Hematopoietic multipotent progenitor cell treated with erythropoietin and hydrocortisone succinate and interleukin-3 and kit ligand, for 15 days (in vitro differentiated cells): ENCODE measurements around the gene NOXA1.

Experiments used
- DNase-seq: peaks from one replicate; pipeline ENCODE4 v3.0.0-alpha.2; 2015; ENCODE audit warnings: low spot score

Gene NOXA1

DNA sequence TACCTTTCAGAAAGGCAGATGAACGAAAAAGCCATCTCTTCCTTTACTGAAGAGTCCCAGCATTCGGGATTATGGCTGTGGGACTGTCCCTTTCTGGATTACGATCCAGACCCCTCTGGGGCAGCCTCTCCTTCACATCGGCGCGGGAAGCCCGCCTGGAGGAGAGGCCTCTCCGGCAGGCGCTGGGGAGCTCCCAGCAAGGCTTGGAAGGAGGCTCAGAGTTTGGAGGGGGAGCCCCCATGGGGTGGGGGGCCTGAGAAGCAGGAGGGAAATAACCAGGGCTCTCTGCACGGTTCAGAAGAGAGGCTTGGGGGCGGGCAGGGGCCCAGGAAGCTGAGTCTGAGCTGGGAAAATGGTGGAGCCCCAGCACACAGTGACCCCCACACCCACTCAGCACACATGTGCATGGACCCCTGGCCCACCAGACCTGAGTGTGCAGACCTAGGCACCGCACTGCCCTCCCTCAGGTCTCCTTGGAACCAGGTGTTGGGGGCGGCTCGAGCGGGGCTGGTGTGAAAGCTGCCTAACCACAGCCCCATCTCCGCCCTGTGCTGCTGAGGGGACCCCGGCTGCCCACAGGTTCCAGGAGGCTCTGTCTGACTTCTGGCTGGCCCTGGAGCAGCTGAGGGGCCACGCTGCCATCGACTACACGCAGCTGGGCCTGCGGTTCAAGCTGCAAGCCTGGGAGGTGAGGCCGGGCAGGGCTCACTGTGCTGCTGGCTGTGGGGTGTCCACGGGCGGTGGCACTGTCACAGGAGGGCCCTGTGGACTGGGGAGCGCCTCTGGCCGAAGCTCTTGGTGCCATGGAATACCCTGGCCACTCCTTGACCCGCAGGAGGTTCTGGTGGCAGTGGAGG, 4.5 kb downstream of the NOXA1 start:
- DNase-seq, result no peak

DNA sequence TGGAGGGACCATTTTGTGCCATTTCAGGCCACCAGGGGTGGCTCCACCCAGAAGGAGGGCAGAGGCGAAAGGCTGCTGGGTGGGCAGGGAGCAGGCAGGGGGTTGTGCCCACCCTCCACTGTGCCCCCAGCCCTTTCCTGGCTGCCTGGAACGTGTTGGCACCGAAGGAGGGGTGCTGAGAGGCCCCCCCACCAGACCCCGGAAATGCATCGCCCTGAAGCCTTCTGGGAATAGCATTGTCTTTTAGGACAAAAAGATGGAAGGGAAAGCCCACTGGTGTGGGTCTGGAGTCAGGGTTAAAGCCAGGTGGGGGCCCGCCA, 5.1 kb downstream of the NOXA1 start:
- DNase-seq, result no peak

- DNase-seq, result no peak
Measured at GRCh38 chr9:137428841-137429545, 5.8 kb downstream of the NOXA1 start.

DNA sequence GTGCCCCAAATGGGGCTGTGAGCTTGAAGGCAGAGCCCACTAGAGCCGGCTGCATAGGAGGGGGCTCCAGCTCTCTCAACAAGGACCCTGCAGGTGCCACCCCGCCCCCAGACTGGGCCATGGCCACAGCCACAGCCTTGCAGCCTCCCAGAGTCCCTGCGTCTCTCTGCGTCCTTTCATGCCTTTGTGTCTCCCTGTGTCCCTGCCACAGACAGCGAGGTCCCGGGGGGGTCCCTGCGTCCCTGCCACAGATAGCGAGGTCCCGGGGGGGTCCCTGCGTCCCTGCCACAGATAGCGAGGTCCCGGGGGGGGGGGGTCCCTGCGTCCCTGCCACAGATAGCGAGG, 6.3 kb downstream of the NOXA1 start:
- DNase-seq, result no peak

DNA sequence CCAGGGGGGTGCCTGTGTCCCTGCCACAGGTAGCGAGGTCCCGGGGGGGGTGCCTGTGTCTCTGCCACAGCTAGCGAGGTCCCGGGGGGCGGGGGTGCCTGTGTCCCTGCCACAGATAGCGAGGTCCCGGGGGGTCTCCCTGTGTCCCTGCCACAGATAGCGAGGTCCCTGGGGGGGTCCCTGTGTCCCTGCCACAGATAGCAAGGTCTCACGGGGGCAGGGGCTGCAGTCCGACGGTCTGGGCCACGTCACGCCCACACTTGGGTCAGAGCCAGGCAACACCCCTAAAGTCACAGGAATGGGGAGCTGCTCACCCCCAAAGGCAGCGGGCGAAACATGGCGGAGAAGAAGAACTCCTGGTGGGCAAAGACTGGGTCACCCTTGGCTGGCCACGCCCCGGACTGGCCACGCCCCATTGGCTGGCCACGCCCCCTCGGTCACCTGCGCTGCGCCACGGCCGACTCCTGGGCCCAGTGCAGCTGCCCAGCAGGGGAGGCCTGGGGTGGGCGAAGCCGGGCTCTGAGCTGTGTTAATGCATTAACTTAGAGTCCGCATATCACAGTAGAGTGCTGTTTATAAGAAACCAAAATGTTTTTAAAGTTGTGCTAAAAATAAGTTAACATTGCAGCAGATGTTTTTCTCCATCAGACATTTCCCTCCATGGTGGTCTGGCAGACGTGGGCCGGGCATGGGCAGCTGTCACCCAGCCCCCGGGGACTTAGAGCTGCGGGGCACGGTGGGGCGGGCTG, 7.0 kb downstream of the NOXA1 start:
- DNase-seq, result no peak

DNA sequence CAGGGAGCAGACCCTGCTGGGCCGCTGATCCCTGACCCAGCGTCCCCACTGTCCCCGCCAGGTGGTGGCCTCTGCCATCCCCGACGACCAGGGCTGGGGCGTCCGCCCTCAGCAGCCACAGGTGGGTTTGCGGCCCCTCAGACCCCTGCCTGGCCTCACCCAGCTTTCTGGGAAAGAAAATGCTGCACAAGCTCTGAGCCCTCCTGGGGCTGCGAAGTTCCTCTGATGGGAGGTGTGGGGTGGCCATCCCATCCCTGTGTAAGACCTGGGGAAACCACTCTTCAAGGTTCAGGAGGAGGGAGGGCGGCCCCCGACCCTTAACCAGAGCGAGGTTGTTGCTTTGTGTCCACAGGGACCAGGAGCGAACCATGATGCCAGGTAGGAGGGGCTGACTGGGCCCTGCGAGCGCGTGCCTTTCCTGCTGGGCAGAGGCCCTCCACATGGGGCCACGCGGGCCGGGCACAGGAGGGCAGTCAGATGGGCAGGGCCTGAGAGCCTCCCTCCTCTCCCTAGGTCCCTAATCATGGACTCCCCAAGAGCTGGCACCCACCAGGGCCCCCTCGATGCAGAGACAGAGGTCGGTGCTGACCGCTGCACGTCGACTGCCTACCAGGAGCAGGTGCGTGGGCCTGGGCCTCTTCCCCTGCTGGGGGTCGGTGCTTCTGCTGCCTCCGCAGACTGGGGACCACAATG, 7.7 kb downstream of the NOXA1 start:
- DNase-seq, result no peak

GRCh38 chr9:137431416-137431931, 8.3 kb downstream of the NOXA1 start:
- DNase-seq, result no peak

DNA sequence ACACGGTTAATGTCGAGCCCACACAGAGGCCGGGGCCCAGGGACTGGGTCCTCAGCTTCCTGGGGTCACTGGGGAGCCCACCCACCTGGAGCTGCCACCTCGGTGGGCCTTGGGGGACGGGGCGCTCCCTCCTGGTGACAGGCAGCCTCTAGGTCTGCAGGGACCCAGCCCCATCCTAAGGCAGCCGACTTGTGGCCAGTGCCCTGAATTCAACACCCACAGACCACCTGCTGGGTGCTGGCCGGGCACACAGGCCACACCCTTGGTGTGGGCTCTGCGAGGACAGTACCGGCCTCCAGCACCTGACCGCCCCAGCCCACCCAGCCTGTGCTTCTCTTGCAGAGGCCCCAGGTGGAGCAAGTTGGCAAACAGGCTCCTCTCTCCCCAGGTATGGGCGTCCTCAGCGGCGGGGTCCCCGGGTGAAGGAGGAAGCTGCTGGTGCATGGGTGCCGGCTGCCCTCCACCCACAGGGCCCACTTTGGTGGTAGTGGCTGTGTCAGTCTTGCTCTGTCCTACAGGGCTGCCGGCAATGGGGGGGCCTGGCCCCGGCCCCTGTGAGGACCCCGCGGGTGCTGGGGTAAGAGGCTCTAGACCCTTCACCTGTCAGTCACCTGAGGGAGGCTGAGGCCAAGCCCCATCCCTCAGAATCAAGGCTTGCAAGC, 9.6 kb downstream of the NOXA1 start:
- no peak for DNase-seq

GRCh38 chr9:137433349-137433915, 10.2 kb downstream of the NOXA1 start:
- no peak for DNase-seq

GRCh38 chr9:137433916-137434431, 10.8 kb downstream of the NOXA1 start:
- DNase-seq, result no peak

GRCh38 chr9:137434498-137435380, 11.5 kb downstream of the NOXA1 start:
- DNase-seq, result no peak

DNA sequence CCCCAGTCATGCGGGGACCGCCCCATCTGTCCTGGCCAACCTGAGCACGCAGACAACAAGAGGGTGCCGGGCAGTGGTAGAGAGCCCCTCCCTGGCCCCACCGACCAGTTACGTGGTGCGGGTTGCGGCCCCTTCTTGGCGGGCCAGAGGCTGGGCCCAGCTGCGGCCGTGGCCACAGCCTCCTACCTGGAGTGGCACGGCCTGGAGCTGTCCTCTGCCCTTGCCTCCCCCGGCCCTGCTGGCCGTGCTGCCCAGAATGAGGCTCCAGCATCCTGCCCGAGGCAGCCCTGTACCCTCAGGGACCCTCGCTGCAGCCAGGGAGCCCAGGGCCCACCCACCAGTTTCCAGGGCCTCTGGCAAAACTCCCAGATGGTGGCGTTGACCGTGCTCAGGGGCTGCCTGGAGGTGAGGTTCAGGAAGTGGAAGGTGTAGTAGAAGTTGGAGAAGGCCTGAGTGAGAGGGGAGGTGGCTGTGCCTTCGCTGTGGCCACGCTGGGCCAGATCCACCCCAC, 12.2 kb downstream of the NOXA1 start:
- DNase-seq, result no peak

- DNase-seq, result no peak
Measured at GRCh38 chr9:137435980-137436760, 13.0 kb downstream of the NOXA1 start.

DNA sequence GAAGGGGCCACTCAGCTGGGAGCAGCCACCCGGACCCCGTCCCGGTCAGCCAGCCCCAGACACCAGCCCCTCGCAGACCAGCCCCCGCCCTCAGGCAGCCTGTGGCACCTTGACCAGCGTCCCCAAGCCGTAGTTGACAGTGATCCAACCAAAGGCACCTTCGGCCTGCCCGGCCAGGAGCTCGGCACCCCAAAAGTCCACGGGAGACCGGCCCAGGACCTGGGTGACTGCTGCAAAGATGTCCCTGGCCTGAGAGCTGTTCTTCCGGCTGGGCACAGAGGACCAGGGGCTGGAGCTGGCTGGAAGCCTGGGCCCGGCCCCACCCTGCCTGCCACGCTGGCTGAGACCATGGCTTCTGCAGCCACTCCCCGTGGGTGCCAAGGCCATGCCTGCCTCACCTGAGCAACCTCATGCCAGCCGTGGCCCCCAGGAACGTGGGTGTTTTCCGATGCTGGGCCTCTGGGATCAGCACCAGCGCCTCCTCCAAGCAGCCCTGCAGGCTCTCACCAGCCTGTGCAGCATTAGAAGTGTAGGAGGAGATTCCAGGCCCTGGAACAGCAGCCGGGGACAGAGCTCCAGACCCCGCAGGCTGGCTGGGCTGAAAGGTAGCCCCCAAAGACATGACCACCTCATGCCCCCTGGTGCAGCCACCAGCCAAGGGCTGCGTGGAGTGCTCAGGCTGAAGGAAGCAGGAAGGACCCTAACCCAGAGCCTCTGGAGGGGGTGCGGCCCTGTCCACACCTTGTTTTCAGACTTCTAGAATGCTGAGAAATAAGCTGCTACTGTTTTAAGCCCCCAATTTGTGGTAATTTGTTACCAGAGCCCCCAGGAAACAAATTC, 13.8 kb downstream of the NOXA1 start:
- DNase-seq, result no peak

- DNase-seq, result no peak
Measured at GRCh38 chr9:137437691-137438590, 14.7 kb downstream of the NOXA1 start.

- no peak for DNase-seq
Measured at GRCh38 chr9:137438591-137439157, 15.5 kb downstream of the NOXA1 start.
